ENCODE results near the gene DAP. TPM values are rescaled to one million over a fixed set of nuclear protein-coding genes. Genes with fewer than 3 reads are reported as not detected.

Gene DAP
- total RNA-seq, 1 donor from 2014 or later = 38.5 TPM

GRCh38 chr5:10655161-10655971, 105.7 kb downstream of the DAP start:
- peaks cover 2% of the 10 kb centered on the region for H3K4me1 Mint-ChIP-seq (ENCODE audit: low read depth, unreplicated experiment)
- no peak for DNase-seq
- no peak overlapping the region for H3K4me3 Mint-ChIP-seq (ENCODE audit: unreplicated experiment)
- peaks cover 10% of the 10 kb centered on the region for H3K36me3 Mint-ChIP-seq (ENCODE audit: unreplicated experiment)
- no peaks in the 10 kb centered on the region for H3K27me3 Mint-ChIP-seq (ENCODE audit: unreplicated experiment)
- no peak overlapping the region for H3K27ac Mint-ChIP-seq (ENCODE audit: unreplicated experiment)
- no peak for TF ChIP-seq CTCF (IDR thresholded peaks at IDR 0.05; ENCODE audit: partially characterized antibody, unreplicated experiment)
- peaks cover 2% of the 10 kb centered on the region for H3K9me3 Mint-ChIP-seq (ENCODE audit: unreplicated experiment)

GRCh38 chr5:10654566-10654965, 106.5 kb downstream of the DAP start:
- H3K9me3 Mint-ChIP-seq (ENCODE audit: unreplicated experiment) = peaks cover 2% of the 10 kb centered on the region
- DNase-seq = no peak
- H3K36me3 Mint-ChIP-seq (ENCODE audit: unreplicated experiment) = peaks cover 10% of the 10 kb centered on the region
- H3K4me3 Mint-ChIP-seq (ENCODE audit: unreplicated experiment) = no peak overlapping the region
- peaks cover 2% of the 10 kb centered on the region for H3K4me1 Mint-ChIP-seq (ENCODE audit: low read depth, unreplicated experiment)
- no peak overlapping the region for H3K27ac Mint-ChIP-seq (ENCODE audit: unreplicated experiment)
- no peak for TF ChIP-seq CTCF (IDR thresholded peaks at IDR 0.05; ENCODE audit: partially characterized antibody, unreplicated experiment)
- no peaks in the 10 kb centered on the region for H3K27me3 Mint-ChIP-seq (ENCODE audit: unreplicated experiment)

GRCh38 chr5:10653751-10654400, 107.2 kb downstream of the DAP start:
- DNase-seq = no peak
- peaks cover 2% of the 10 kb centered on the region for H3K4me1 Mint-ChIP-seq (ENCODE audit: low read depth, unreplicated experiment)
- no peak overlapping the region for H3K27ac Mint-ChIP-seq (ENCODE audit: unreplicated experiment)
- H3K27me3 Mint-ChIP-seq (ENCODE audit: unreplicated experiment) = no peaks in the 10 kb centered on the region
- no peak for TF ChIP-seq CTCF (IDR thresholded peaks at IDR 0.05; ENCODE audit: partially characterized antibody, unreplicated experiment)
- no peak overlapping the region for H3K4me3 Mint-ChIP-seq (ENCODE audit: unreplicated experiment)
- H3K9me3 Mint-ChIP-seq (ENCODE audit: unreplicated experiment) = peaks cover 2% of the 10 kb centered on the region
- H3K36me3 Mint-ChIP-seq (ENCODE audit: unreplicated experiment) = peaks cover 10% of the 10 kb centered on the region

- Mint-ChIP-seq H3K9me3 (ENCODE audit: unreplicated experiment) (peaks cover 2% of the 10 kb centered on the region), H3K27ac (ENCODE audit: unreplicated experiment) (no peak overlapping the region), H3K27me3 (ENCODE audit: unreplicated experiment) (no peaks in the 10 kb centered on the region), H3K36me3 (ENCODE audit: unreplicated experiment) (peaks cover 10% of the 10 kb centered on the region), H3K4me1 (ENCODE audit: low read depth, unreplicated experiment) (peaks cover 2% of the 10 kb centered on the region), H3K4me3 (ENCODE audit: unreplicated experiment) (no peak overlapping the region)
- no peak for DNase-seq
- no peak for TF ChIP-seq CTCF (IDR thresholded peaks at IDR 0.05; ENCODE audit: partially characterized antibody, unreplicated experiment)
Observed at GRCh38 chr5:10653043-10653442, 108.0 kb downstream of the DAP start.

GRCh38 chr5:10652606-10653005, 108.4 kb downstream of the DAP start:
- no peak overlapping the region for H3K27ac Mint-ChIP-seq (ENCODE audit: unreplicated experiment)
- peaks cover 2% of the 10 kb centered on the region for H3K9me3 Mint-ChIP-seq (ENCODE audit: unreplicated experiment)
- peaks cover 2% of the 10 kb centered on the region for H3K4me1 Mint-ChIP-seq (ENCODE audit: low read depth, unreplicated experiment)
- H3K27me3 Mint-ChIP-seq (ENCODE audit: unreplicated experiment) = no peaks in the 10 kb centered on the region
- no peak for DNase-seq
- H3K36me3 Mint-ChIP-seq (ENCODE audit: unreplicated experiment) = peaks cover 10% of the 10 kb centered on the region
- H3K4me3 Mint-ChIP-seq (ENCODE audit: unreplicated experiment) = no peak overlapping the region
- no peak for TF ChIP-seq CTCF (IDR thresholded peaks at IDR 0.05; ENCODE audit: partially characterized antibody, unreplicated experiment)
